Left forelimb (tissue), 1 donor: ENCODE data around the gene P2RX1.
A peak's percentile ranks its signal among the peaks of the same experiment; 100 is the strongest.

ENCODE experiments used
- DNase-seq: peaks from one replicate; pipeline ENCODE4 v3.0.0-alpha.2; 2018; ENCODE audit warnings: low spot score

The P2RX1 gene

GRCh38 chr17:3887804-3888203 lies 28.5 kb downstream of the P2RX1 start:
- DNase-seq = no peak

- no peak for DNase-seq
Observed at GRCh38 chr17:3887394-3887793, 28.9 kb downstream of the P2RX1 start.

- DNase-seq = no peak
Observed at GRCh38 chr17:3886776-3887175, 29.5 kb downstream of the P2RX1 start.

- no peak for DNase-seq
Observed at GRCh38 chr17:3885970-3886369, 30.3 kb downstream of the P2RX1 start.

GRCh38 chr17:3885271-3885670 lies 31.0 kb downstream of the P2RX1 start:
- no peak for DNase-seq

- no peak for DNase-seq
Observed at GRCh38 chr17:3884188-3884587, 32.1 kb downstream of the P2RX1 start.

- no peak for DNase-seq
Observed at GRCh38 chr17:3882276-3882675, 34.0 kb downstream of the P2RX1 start.

GRCh38 chr17:3880983-3881382 lies 35.3 kb downstream of the P2RX1 start:
- no peak for DNase-seq

GRCh38 chr17:3879591-3880417 lies 36.5 kb downstream of the P2RX1 start:
- DNase-seq = no peak

GRCh38 chr17:3879186-3879585 lies 37.1 kb downstream of the P2RX1 start:
- no peak for DNase-seq

GRCh38 chr17:3877220-3877619 lies 39.0 kb downstream of the P2RX1 start:
- no peak for DNase-seq

- DNase-seq = no peak
Observed at GRCh38 chr17:3875317-3875716, 40.9 kb downstream of the P2RX1 start.

- DNase-seq = no peak
Observed at GRCh38 chr17:3873862-3874261, 42.4 kb downstream of the P2RX1 start.

- DNase-seq = no peak
Observed at GRCh38 chr17:3870871-3871306, 45.4 kb downstream of the P2RX1 start.

GRCh38 chr17:3867606-3868005 lies 48.7 kb downstream of the P2RX1 start:
- no peak for DNase-seq

- DNase-seq = no peak
Observed at GRCh38 chr17:3867106-3867505, 49.2 kb downstream of the P2RX1 start.

- no peak for DNase-seq
Observed at GRCh38 chr17:3866276-3866675, 50.0 kb downstream of the P2RX1 start.

- no peak for DNase-seq
Observed at GRCh38 chr17:3865176-3865575, 51.1 kb downstream of the P2RX1 start.

GRCh38 chr17:3864534-3864933 lies 51.7 kb downstream of the P2RX1 start:
- no peak for DNase-seq

- DNase-seq = no peak
Observed at GRCh38 chr17:3861761-3862681, 54.2 kb downstream of the P2RX1 start.

GRCh38 chr17:3860939-3861700 lies 55.1 kb downstream of the P2RX1 start:
- DNase-seq = no peak

- peak; percentile 86 for DNase-seq
Observed at GRCh38 chr17:3859940-3860339, 56.3 kb downstream of the P2RX1 start.
